A204.1 (cell line): ENCODE measurements around the gene NUP37.
"Not testable (repeated sequence)": the region's sequence is repeated elsewhere in the genome, so short reads cannot be mapped to it uniquely, and the experiment has no call there.

Experiments used
- FAIRE-seq: peaks from 2 replicates; lab custom pipeline; 2012; peaks lifted over from hg19 to GRCh38; lab: Jason Lieb, UNC

The NUP37 gene

DNA sequence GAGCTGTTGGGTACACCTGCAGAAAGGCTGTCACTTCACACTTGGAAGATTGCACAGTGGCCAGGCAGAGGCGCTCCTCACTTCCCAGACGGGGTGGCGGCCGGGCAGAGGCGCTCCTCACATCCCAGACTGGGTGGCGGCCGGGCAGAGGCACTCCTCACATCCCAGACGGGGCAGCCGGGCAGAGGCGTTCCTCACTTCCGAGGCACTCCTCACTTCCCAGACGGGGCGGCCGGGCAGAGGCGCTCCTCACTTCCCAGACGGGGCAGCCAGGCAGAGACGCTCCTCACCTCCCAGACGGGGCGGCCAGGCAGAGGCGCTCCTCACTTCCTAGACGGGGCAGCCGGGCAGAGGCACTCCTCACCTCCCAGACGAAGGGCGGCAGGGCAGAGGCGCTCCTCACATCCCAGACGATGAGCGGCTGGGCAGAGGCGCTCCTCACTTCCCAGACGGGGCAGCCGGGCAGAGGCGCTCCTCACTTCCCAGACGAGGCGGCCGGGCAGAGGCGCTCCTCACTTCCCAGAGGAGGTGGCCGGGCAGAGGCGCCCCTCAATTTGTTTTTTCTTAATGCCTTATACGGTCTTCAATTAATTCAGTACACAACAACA lies 30.6 kb downstream of the NUP37 start:
- not testable (repeated sequence) for FAIRE-seq

DNA sequence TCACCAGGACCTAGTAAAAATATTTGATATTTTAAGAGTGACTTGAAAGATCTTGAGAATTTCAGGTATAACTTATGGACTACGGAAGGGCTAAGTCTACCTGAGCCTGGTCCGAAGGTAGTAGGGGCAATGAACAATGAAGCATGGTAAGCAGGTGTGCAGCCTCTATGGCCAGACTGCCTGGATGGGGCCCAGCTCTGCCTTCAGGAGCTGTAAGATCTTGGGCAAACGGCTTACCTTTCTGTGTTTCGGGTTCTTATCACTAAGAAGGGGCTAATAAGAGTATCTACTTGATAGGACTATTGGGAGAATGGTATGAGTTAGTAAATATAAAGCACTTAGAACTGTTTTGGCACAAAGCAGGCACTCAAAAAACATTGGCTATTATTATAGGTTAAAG lies 39.1 kb downstream of the NUP37 start:
- no peak for FAIRE-seq

DNA sequence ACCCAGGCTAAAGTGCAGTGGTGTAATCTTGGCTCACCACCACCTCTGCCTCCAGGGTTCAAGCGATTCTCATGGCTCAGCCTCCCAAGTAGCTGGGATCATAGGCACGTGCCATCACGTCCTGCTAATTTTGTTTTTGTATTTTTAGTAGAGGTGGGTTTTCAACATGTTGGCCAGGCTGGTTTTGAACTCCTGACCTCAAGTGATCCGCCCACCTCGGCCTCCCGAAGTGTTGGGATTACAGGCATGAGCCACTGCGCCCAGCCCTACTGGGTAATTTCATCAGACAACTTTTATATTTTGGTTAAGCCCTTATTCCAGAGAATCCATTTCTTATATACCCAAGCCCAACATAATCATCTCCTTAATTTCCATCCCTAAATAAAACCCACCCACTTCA lies 47.8 kb downstream of the NUP37 start:
- not testable (repeated sequence) for FAIRE-seq

DNA sequence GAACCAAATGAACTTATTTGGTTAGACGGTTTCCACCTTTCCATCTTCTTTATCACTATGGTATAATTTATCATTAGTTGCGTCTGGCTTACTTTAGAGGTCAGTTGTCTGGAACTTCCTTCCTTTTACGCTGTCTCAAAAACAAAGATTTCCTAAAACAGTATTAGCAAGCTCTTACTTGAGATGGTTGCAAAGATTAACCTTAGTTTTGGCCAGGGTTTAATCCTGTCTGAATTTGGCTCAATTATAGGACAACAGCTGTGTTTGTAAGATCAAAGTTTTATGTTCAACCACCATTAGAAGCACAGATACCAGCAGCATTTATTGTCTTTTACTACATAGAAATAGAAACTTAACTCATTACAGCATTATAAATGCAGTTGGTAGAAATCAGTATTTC lies 50.2 kb downstream of the NUP37 start:
- FAIRE-seq = no peak

DNA sequence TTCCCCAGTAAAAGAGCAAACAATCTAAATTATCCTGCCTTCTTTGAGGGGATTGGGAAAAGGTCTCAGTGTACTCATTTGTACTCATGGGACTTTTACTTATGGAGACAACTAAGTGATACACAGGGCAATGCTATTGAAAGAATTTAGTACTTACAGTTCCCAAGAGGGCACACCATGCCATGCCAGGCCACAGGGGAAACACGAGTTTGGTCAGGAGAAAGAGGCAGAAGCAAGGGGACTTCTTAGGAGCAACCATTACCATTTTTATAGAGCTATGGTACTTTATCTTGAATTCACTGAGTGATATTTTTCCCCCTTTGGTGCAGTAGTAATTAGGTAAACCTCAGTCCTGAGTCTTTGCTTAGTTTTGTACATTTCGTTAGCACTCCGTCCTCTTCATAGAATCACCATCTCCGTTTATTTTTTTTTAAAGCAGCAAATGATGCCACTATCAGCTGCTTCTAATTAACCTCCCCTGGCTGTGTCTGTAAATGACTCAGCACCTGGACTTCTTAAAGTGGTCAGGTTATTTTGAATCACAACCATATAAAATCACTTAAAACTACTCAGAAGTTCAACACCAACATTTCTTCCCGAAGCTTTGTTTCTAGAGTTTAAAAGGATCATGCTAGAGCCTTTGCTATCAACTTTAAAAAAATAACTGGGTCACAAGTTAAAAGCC lies 52.2 kb downstream of the NUP37 start:
- no peak for FAIRE-seq

DNA sequence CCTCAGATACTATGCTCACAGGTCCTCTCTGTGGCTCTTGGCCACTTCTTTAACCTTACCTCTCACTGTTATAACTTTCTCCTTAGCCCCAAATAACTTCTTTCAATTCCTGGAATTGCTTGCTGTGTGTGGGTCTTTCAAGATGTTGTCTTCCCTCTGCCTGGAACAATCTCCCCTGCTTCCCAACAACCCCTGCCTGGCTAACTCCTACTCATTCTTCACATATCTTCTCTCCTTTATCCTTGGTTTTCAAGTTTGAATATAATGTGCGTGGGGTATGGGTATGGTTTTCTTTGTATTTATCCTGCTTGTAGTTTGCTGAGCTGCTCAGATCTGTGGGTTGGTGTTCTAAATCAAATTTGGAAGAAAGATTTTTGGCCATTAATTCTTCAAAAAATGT lies 55.4 kb downstream of the NUP37 start:
- FAIRE-seq = no peak

DNA sequence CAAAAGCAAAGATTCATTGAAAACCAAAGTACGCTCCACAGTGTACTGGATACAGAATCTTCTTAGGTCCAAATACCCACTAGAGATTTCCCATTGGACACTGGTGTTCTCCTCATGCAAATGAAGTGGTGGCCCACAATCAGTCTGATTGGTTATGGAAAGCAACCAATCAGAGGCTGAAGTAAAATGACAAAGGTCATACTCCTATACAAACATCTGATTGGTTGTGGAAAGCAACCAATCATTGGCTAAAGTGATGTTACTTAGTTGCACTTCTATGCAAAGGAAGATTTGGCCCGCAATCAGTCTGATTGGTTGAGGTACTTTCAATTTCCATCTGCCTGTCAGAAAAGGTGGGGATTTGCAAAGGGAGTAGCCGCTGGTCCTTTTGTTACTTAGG lies 56.8 kb downstream of the NUP37 start:
- FAIRE-seq = no peak

DNA sequence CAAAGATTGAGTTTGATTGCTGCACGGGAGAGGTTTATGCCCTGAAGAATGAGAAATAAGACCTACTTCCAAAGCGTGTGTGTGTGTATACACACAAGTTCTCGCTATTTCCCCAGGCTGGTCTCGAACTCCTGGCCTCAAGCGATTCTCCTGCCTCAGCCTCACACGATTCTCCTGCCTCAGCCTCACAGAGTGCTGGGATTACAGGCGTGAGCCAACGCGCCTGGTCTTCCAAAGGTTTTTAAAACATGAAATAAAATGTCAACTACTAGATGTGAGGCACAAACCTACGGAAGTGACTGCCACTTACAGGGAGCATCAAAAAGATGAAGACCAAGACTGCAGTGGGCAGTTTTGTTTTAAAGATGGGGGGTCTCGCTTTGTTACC lies 57.5 kb downstream of the NUP37 start:
- no peak for FAIRE-seq

DNA sequence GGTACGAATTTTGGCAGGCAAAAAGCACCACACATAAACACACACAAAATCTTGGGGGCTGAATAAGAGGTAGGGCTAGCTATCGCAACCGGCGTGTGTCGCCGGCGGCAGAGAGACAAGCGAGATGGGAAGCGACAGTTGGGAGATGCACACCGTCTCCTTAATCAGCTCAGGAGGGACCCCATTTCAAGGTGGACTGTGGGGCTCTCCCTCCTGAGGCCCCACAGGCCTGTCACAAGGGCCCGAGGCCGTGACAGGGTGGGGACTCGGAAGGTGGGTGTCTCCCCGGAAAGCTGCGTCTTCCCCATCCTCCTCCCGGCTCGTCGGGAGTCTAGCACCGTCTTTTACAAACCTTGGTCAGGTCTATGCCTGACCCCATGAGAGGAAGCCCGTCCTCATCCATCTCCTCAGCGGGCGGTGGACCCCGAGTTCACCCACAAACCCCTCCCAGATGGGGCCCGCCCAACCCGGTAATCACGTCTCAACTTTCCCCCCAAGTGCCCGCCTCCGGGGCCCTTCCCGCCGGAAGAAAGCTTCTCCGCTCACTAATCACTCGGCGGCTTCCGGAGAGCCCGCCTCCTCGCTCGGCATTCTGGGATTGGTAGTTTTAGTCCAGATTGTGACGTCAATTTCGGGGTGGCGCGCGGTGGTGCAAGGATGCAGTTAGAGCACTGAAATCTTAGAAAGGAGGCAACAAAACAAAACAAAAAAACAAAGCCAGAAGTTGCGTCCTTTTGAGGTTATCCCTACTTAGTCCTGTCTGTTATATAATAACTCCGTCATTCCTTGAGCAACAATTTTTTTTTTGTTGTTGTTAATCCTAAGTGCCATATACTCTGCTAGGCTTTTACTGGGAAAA lies 58.1 kb downstream of the NUP37 start, which contains the start of gene WASHC3:
WASHC3 (minus strand) TSS at position 432 of the 859 bp plus-strand sequence; CDS start at position 403, 29 bp downstream.
- FAIRE-seq = peak; percentile 96

DNA sequence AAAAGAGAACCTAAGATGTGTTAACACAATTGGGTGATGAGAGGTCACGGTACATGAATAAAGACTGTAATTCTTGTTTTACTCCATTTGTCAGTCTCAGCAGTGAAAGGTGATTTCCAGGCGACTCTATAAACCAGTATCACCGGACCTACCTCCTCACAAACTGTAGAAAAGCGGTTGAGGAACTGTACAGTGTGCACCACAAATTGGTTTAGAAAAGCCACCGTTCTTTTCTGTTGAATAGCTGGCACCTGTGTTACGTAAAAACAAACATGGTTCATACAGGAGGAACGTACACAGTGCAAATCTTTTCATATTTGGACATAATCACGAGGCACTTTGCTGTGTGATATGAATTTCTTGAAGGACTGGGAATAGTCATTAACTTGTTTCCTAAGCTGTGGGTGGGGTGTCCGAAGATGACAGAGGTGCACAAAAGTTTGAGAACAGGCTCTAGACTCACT lies 58.8 kb downstream of the NUP37 start:
- no peak for FAIRE-seq

DNA sequence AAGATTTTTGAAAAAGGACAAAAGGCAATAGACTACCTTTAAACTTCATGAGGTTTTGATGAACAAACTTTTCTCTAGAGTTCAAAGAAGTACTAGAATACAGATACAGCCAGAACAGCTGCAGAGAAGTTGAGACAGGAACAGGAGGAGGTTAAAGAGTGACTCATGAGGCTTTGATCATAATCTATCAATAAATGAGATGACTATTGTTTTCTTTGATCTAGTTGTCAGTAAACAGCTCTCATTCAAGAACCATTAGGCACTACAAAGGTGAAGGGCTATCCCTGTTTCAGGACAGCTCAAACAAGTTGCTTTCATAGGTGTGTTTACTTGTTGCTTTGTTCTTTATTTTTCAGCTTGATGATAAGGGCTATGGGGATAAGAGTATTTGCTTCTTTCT lies 60.6 kb downstream of the NUP37 start:
- FAIRE-seq = no peak

DNA sequence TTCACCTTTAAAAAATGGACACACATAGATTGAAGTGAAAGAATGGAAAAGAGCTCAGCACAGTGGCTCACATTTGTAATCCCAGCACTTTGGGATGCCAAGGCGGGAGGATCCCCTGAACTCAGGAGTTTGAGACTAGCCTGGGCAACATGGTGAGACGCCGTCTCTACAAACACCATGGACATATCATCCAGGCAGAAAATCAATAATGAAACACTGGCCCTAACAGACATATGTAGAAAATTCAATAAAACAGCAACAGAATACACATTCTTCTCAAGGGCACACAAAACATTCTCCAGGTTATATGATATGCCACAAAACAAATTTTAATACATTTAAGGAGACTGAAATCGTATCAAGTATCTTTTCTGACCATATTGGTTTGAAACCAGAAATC lies 65.6 kb downstream of the NUP37 start:
- no peak for FAIRE-seq

DNA sequence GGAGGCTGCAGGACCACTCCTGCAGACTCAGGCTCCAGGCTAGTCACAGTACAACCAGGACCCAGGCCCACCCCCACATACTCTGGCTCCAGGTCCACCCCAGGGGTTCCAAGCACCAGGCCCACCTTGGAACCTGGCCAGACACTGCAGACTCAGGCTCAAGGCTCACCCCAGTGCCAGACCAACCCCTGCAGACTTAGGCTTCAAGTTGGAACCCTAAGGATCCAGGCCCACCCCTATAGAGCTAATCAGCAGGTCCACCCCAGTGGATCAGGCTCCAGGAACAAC lies 66.9 kb downstream of the NUP37 start:
- no peak for FAIRE-seq

DNA sequence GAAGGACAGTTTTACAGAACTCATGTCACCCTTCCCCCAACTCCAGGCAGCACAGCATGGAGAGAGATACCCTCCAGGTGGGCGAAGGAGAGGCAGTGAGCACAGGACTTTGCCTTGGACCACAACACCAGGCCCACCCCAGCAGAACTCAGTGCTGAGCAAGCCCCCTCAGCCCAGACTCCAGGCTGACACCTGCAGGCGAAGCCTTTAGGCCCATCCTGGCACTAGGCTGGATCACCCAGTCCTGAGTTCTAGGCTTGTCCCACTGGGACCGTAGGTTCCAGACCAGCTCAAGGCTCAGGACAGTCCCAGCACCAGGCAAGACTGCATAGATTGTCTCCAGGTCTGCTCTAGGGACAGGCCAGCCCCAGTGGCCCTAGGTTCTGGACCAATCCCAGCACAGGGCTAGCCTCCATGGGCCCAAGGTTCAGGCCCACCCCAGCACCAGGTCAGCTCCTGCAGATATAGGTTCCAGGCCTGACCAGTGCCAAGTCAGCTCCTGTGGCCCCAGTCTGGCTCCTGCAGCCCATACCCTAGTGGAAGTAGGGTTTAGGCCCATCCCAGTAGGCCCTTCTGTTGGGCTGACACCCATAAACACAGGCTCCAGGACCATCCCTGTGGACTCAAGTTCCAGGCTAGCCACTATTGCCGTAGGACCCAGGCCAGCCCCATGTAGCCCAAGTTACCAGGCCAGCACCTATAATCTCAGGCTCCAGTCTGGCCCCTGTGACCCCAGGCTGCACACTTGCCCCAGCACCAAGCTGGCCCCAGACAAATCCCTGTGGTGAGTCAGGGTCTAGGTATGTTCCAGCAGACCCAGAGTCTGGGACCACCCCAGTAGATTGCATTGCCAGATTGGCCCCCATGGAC lies 67.5 kb downstream of the NUP37 start:
- no peak for FAIRE-seq

DNA sequence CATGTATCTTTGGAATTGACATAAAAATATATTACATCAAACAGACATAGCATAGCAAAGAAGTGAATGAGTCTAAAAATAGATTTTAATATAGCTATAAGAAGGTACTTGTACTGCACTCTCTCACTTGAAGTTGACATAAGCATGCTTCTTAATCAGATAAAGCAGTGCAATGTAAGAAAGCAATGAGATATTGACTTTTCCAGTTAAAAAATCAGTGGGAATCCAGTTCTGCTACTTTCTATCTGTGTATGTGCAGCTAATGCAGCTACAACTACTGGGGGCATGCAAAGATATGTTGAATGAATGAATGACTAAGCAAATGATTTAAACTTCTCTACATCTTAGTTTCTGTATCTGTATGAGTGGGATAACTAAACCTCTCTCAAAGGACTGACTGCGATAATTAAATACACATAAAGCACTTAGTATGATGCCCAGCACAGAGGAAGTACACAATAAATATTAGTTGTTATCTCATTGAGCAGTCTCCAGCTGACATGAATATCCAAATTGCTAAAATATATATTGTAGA lies 68.4 kb downstream of the NUP37 start:
- no peak for FAIRE-seq

DNA sequence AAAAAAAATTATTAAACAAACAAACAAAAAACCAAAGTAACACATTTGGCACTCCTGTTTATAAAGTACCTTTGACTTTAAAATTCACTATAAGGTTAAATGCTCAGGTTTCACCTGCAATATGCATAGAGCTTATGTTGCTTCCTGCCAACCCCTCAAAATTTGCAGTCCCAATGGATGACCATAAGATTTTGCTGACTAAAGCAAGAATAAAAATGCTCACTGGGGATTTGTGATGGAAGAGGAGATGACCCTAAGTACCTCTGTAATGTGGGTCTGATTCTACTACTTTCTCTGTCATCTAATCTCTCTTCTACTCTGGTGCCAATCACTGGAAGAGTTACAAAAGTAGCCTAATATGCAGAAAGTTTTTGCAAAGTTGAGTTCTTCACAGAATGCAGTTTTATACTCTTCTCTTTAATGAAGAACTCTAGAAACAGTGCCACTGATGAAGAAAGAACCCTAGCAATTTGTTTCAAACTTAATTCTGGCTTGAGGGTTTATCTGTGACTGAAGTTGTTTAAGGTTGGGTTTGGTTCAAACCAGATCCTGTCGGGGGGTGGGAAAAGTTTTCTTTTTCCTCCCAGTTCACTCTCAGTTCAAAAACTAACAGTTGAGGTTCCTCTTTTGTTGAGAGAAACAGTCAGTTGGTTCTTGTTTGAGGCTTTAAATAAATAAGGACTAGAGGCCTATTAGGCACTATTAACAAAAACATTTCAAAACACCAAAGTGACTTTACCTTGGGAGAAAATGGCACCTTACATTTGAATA lies 69.1 kb downstream of the NUP37 start:
- FAIRE-seq = no peak

DNA sequence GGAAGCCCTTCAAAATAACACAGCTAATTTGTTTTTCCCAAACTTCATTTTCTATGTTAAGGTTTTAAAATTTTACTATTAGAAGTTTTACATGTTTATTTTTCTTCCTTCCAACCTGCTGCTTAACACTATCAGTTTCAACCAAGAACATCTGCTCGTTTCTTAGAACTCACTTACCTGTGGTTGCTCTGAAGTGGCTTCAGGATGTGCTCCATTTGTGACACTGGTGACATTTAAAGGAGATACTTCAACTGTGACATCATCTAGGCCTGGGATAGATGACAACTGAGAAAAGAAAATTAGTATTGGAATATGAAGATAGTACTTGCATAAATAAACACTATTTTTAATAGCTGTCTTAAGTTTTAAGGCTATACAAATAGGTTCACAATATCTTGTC lies 76.0 kb downstream of the NUP37 start:
- no peak for FAIRE-seq

DNA sequence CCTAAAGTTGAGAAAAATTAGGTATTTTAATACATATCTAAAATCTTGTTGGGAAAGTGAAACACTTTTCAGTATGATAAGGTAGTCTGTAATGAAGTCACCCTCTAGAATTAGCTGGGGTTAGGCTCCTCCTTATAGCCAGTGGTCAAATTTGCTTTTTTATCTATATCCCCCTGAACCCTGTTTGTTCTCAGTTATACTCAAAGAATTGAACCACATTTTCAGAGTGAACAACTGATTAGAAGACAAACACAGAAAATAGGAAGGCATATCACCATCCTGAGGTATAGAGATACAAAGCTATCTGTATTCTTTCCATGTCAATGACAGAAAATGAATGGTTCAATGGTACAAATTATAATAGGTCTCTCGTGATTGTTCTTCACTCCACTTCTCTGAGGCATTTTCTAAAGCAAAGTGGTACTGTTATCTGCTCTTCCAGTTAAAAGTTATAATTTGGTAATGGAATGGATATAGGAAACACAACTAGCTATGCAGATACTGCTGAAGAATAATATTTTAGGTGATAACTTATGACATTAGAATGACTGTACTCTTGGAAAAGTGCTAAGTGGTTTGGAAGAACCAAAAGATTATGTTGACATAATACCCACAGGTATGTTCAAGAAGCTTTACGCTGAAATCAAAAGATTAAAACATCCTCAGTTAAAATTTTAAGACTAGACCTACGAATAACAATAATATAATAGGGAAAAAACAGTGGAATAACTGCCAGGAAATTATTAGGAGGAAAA lies 85.7 kb downstream of the NUP37 start:
- FAIRE-seq = no peak

DNA sequence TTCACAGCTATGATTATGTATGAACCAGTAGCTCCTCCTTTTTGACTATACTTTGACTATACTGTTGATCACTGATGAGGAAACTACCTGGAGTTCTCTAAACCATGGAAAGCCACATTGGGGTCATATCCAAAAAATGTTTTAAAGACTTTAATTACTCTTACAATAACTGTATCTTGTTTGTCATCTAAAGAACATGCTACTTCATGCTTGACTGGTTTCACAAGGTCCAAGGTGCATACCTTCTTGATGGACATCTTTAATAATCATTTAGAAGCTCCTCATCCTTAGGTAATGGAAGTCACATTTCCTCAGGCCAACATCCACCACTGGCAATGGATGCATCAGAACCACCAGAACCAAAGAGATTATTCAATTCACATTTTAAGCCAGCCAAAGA lies 88.1 kb downstream of the NUP37 start:
- FAIRE-seq = no peak

DNA sequence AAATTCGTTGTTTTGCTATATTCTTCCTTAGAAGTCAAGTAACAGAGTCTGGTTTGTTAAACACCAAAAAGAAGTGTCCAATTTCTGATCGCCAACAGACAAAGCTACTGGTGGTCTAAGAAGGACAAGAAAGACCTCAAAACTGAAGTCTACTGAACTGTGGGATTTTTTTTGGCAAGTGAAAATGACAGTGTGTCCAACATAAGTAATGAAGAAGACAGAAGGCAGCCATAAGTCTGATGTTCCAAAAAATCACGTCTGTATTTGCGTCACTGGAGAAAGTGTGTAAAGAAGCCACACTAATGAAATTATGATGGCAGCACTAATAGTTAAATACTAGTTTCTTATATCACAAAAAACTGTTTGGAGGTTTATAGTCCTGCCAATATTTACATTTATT lies 90.8 kb downstream of the NUP37 start:
- no peak for FAIRE-seq

DNA sequence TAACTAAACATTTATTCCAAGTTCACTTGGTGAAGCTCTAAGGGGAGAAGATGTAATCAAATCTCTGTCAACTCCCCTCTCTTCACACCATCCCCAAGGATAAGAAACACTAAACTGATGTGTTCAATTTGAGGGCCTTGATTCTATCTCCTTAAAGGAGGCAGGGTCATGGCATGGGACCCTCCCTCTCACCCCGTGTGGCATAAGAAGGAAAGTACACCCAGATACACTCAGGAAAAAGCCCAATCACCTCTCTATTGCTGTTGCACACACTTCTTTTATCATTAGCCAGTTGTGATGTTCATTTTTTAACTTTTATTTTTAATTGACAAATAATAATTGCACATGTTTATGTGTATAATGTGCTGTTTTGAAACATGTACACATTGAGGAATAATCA lies 93.2 kb downstream of the NUP37 start:
- FAIRE-seq = no peak
